ENCODE measurements around the gene MAPK8IP1.

Gene MAPK8IP1

DNA sequence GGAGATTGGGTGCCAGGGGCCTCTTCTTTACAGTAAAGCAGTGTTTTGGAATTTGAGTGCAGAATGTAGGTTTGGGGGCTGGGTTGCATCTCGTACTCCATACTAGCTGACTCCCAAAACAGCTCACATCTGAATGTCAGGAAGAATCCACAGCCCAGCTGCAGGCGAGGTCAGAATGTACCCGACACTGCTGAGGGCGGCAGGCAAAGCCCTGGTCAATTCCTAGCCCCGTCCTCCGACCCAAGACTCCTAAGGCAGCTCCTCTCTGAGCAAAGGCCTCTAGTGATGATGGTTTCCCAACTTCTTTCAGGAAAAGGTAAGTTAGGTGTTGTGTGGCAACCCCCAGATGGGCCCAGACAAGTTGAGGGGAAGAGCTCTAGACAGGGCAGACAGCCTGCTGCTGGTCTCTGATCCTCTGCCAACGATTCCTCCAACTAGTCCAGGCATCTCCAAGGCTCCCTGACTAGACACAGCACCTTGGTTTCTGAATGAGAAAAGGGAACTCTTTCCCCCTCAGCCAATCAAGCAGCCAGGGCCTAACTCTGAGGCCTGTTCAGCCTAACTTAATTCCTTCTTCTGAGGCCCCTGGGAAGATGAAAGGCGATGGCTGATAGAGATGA is 45.6 kb downstream of the MAPK8IP1 start:
- TF ChIP-seq, protein P1, sequence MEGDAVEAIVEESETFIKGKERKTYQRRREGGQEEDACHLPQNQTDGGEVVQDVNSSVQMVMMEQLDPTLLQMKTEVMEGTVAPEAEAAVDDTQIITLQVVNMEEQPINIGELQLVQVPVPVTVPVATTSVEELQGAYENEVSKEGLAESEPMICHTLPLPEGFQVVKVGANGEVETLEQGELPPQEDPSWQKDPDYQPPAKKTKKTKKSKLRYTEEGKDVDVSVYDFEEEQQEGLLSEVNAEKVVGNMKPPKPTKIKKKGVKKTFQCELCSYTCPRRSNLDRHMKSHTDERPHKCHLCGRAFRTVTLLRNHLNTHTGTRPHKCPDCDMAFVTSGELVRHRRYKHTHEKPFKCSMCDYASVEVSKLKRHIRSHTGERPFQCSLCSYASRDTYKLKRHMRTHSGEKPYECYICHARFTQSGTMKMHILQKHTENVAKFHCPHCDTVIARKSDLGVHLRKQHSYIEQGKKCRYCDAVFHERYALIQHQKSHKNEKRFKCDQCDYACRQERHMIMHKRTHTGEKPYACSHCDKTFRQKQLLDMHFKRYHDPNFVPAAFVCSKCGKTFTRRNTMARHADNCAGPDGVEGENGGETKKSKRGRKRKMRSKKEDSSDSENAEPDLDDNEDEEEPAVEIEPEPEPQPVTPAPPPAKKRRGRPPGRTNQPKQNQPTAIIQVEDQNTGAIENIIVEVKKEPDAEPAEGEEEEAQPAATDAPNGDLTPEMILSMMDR (conservative IDR thresholded peaks at IDR 0.05) = no peak
- peak overlapping the region; percentile 24; the same call in 1 of the 2 replicates for H3K27ac ChIP-seq

DNA sequence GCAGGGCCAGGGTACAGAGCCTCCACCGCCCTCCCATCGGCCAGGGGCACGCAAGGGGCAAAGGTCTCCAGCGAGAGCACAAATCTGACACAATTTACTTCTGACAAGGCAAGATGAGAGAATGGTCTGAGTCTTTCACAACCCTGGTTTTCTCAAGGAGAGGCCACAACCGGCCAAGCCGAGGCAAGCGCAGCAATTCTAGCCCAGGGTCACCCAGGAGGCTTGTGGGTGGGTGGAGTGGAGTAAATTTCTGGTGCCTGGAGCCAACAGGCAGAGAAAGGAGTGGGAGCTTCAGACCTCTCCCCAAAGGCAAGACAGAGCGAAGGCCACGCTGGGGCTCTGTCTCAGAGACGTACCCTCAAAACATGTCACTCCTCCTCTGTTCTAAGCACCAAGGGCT is 46.3 kb downstream of the MAPK8IP1 start:
- peak overlapping the region; percentile 72 for H3K27ac ChIP-seq
- TF ChIP-seq, protein P1 (conservative IDR thresholded peaks at IDR 0.05) = no peak

DNA sequence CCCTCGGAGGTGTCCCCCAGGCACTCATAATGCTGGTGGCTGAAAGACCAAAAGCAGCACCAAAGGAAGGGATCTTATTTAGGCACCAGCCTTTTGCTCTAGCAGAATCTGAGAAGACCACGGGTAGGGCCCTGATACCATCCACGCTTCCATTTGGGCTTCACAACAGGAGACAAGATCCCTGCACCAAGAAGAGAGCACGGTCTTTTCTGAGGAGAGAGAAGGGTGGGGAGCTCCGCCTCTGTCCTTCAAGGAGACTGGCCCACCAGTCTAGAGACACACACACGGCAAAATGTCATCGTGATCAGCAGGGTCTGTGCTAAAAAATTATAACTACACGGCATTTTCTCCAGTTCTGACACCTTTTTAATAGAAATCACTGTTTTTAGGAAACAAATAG is 46.8 kb downstream of the MAPK8IP1 start:
- peak overlapping the region; percentile 72 for H3K27ac ChIP-seq
- TF ChIP-seq, protein P1 (conservative IDR thresholded peaks at IDR 0.05) = no peak

DNA sequence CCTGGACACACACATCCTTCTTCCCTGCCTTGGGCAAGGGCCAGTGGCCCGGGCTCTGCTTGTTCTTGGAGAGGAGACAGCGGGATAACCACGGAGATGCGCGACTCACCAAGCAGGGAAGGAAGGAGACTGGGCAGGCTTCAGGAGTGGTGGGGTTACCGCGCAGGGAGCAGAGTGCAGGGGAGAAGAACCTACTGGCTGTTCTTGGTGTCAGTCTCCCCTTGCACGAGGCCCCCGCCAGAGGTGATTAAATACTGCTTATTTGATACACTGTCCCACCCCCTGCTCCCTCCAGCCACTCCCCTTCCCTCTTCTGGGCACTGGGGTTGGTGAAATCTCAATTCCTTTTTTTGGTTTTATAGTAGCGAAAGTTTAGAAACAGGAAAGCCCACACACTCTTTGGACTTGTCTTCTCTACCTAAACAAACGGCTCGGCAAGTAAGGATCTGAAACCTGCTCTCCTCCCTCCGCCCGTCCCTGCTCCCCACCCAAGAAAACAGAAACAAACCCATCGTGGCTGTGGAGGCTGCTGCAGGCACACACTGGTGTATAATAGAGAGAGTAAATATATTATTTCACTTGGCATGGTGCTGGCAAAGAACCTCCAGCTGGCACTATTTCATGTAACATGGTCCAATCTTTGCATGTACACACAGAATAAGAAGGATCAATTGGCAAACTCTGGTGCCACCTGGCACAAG is 47.8 kb downstream of the MAPK8IP1 start:
- TF ChIP-seq, protein P1 (conservative IDR thresholded peaks at IDR 0.05) = no peak
- H3K27ac ChIP-seq = peak overlapping the region; percentile 72

DNA sequence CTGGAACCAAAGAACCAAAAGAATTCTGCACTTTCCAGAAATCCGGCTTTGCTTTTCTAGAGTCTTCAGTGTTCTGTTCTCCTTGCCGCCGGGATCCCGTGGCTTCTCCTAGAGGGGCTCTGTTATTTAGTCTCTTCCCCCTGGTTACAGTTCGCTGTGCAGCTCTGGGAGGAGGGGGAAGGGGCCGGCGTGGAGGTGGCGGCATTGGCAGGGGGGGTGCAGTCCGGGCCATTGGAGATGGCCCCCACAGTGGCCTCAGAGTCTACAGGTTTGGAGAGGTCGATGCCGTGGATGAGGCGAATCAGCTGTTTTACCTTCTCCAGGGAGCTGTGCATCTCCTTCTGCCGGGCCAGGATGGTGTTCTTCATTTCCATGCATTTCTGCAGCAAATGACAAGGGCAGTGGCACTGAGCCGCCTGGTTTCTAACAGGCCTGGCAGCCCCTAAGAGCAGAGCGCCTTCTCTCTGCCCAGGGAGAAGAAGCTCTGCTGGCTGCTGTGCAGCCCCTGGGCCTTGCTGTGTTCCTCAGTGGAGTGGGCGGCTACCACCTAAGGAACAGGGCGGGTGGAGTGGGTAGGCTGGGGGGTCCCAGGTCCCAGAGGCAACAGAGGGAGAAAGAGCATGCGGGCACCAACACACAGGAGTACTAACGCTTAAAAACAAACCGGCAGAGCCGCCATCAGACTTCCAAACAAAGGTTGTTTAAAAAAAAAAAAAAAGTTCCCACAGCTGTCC is 48.6 kb downstream of the MAPK8IP1 start:
- TF ChIP-seq, protein P1 (conservative IDR thresholded peaks at IDR 0.05) = no peak
- peak overlapping the region; percentile 72 for H3K27ac ChIP-seq

DNA sequence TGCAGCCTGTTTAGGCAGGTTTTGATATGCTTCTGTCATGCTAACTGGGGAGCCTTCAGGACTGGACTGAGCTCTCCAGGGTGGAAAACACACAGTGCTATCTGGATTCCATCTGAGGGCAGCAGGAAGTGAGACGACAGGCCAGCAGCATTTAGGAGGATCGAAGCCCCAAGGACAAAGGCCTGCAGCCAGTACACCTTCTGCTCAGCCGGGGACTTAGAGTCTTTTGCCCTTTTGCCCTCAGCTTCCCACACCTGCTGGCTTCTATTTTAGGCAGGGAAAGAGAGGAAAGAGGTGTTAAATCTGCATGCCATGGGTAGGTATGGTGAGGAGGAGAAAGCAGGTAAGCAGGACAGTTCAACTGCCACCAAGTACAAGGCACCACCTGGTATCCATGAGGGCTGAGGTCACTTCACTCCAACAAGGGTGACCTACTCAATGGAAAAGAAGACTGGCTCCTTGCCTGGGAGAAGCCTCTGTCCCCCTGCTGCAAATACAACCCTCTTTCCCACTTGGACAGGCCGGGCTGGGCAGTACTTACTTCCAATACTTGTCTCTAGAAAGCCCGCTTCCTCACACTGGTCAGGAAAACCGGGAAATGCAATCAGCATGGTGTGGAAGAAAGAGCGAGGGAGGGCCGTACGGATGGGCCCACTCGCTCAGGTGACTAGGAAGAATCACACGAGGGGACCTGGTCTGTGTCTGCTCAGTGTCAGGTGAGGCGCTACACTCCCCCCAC is 49.3 kb downstream of the MAPK8IP1 start:
- H3K27ac ChIP-seq = peak overlapping the region; percentile 72
- TF ChIP-seq, protein P1 (conservative IDR thresholded peaks at IDR 0.05) = no peak

All from VCaP (cell line).